B cell (primary cell): ENCODE measurements around the gene MAP3K20.

Source experiments
- EZH2 ChIP-seq: IDR thresholded peaks from 2 replicates; pipeline ENCODE4 v1.6.1; 2012; ENCODE audit warnings: borderline replicate concordance, low read depth, mild to moderate bottlenecking, moderate library complexity, low read length; ENCODE audit not compliant: insufficient read depth, poor library complexity, severe bottlenecking
- TF ChIP-seq, protein P1 (sequence below): fragments of 200-600 bp; IDR thresholded peaks from one replicate; pipeline ENCODE4 v1.8.0; 2022; ENCODE audit warnings: antibody characterized with exemption, mild to moderate bottlenecking

DNA sequence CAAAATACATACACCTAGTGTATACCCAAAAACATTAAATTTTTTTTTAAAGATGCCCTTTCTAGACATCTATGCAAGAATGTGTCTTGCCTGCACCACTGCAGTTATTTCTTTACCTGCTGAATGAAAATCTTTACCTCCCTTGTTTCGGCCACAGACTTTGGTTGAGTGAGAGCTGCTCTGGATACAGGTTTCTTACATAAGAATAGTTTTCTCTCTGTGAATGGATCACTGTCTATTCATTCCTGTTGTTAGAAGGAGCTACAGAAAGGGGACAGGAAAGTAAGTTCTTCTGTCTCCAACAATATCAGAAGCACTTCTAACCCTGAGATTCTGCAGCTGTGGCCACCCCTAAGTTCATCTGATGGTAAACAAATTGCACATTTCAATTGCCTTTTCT is 166.0 kb downstream of the MAP3K20 start:
- TF ChIP-seq, protein P1, sequence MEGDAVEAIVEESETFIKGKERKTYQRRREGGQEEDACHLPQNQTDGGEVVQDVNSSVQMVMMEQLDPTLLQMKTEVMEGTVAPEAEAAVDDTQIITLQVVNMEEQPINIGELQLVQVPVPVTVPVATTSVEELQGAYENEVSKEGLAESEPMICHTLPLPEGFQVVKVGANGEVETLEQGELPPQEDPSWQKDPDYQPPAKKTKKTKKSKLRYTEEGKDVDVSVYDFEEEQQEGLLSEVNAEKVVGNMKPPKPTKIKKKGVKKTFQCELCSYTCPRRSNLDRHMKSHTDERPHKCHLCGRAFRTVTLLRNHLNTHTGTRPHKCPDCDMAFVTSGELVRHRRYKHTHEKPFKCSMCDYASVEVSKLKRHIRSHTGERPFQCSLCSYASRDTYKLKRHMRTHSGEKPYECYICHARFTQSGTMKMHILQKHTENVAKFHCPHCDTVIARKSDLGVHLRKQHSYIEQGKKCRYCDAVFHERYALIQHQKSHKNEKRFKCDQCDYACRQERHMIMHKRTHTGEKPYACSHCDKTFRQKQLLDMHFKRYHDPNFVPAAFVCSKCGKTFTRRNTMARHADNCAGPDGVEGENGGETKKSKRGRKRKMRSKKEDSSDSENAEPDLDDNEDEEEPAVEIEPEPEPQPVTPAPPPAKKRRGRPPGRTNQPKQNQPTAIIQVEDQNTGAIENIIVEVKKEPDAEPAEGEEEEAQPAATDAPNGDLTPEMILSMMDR, result no peak
- no peak for TF ChIP-seq EZH2
